ENCODE measurements around the gene ELN. TPM values are rescaled to one million over a fixed set of nuclear protein-coding genes. Genes with fewer than 3 reads are reported as not detected.
A peak's percentile ranks its signal among the peaks of the same experiment; 100 is the strongest.

Gene ELN
- total and polyA plus RNA-seq, 5 donors from 2014 or later: 0.35 TPM; not detected in 4

DNA sequence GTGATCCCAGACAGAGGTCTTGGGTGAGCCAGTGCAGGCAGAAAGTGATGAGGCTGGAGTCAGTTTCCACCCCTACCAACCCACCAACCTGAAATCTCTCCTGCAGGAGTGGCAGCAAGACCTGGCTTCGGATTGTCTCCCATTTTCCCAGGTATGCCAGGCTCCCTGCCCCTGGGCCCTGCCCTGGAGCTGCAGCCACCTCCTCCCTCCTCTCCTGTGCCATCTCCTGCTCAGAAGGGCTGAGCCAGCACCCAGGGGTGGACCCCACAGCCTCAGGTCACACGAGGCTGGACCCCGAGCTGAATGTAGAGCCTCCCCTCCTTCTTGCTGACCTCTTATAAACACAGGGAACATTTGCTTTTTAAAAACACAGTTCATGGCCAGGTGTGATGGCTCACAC is 38.7 kb downstream of the ELN start:
- H3K9me3 ChIP-seq (ENCODE audit: control insufficient read depth in 2 of 2, low read length in 2 of 2): no peaks in the 10 kb centered on the region

DNA sequence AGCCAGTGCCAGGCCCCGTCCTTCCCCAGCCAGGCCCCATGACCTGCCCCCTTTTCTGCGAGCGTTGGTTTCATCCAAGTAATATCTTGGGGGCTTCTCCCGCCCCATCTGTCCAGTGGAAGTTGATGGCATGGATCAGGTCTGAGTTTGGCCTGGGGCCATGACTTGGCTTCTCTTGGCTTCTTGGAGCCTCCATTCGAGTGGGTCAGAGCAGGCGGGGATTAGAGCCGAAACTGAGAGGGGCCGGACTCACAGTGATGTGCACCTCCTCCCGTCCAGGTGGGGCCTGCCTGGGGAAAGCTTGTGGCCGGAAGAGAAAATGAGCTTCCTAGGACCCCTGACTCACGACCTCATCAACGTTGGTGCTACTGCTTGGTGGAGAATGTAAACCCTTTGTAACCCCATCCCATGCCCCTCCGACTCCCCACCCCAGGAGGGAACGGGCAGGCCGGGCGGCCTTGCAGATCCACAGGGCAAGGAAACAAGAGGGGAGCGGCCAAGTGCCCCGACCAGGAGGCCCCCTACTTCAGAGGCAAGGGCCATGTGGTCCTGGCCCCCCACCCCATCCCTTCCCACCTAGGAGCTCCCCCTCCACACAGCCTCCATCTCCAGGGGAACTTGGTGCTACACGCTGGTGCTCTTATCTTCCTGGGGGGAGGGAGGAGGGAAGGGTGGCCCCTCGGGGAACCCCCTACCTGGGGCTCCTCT is 40.6 kb downstream of the ELN start:
- H3K36me3 Mint-ChIP-seq: no peaks in the 10 kb centered on the region
- no peaks in the 10 kb centered on the region for H3K4me1 Mint-ChIP-seq
- Histone ChIP-seq H3K27me3 (ENCODE audit: control insufficient read depth, insufficient read depth, low read length) (no peaks in the 10 kb centered on the region), H3K27ac (ENCODE audit: insufficient read depth, low read length, poor library complexity, severe bottlenecking) (no peak overlapping the region), H3K4me1 (ENCODE audit: control insufficient read depth, insufficient read depth, low read length, poor library complexity, severe bottlenecking) (no peaks in the 10 kb centered on the region), H3K4me3 (ENCODE audit: low read depth, low read length) (no peak overlapping the region), H3K9me3 (ENCODE audit: control insufficient read depth in 2 of 2, low read length in 2 of 2) (no peaks in the 10 kb centered on the region), H3K36me3 (ENCODE audit: control insufficient read depth, insufficient read depth, low read length) (no peaks in the 10 kb centered on the region)
- DNase-seq (no peak), ATAC-seq (ENCODE audit: low read depth in 2 of 2) (no peak)
- H3K4me3 Mint-ChIP-seq: peak overlapping the region in 1 of 4 donors; percentile 71
- peaks cover 0 to 1% (median 0%) of the 10 kb centered on the region in 7 donors for H3K9me3 Mint-ChIP-seq
- peaks cover 4% of the 10 kb centered on the region for H3K27me3 Mint-ChIP-seq
- no peak overlapping the region for H3K27ac Mint-ChIP-seq

More for the DNA sequence above, 38.7 kb downstream of the ELN start:
- Histone ChIP-seq H3K27ac (ENCODE audit: insufficient read depth, low read length, poor library complexity, severe bottlenecking) (no peak overlapping the region), H3K4me1 (ENCODE audit: control insufficient read depth, insufficient read depth, low read length, poor library complexity, severe bottlenecking) (peaks cover 7% of the 10 kb centered on the region), H3K27me3 (ENCODE audit: control insufficient read depth, insufficient read depth, low read length) (no peaks in the 10 kb centered on the region), H3K4me3 (ENCODE audit: low read depth, low read length) (no peak overlapping the region), H3K36me3 (ENCODE audit: control insufficient read depth, insufficient read depth, low read length) (no peaks in the 10 kb centered on the region)
- H3K27ac Mint-ChIP-seq: no peak overlapping the region
- H3K36me3 Mint-ChIP-seq: no peaks in the 10 kb centered on the region
- peaks cover 0 to 1% (median 0%) of the 10 kb centered on the region in 7 donors for H3K9me3 Mint-ChIP-seq
- H3K4me1 Mint-ChIP-seq: peaks cover 0 to 6% (median 5%) of the 10 kb centered on the region in 4 donors
- no peak overlapping the region for H3K4me3 Mint-ChIP-seq
- ATAC-seq (ENCODE audit: low read depth in 2 of 2) (no peak), DNase-seq (no peak)
- H3K27me3 Mint-ChIP-seq: peaks cover 4% of the 10 kb centered on the region

DNA sequence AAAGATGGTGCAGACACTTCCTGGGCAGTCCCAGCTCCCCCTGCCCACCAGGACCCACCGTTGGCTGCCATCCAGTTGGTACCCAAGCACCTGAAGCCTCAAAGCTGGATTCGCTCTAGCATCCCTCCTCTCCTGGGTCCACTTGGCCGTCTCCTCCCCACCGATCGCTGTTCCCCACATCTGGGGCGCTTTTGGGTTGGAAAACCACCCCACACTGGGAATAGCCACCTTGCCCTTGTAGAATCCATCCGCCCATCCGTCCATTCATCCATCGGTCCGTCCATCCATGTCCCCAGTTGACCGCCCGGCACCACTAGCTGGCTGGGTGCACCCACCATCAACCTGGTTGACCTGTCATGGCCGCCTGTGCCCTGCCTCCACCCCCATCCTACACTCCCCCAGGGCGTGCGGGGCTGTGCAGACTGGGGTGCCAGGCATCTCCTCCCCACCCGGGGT is 41.1 kb downstream of the ELN start:
- no peak for DNase-seq
- Mint-ChIP-seq H3K27me3 (peaks cover 4% of the 10 kb centered on the region), H3K27ac (no peak overlapping the region), H3K36me3 (no peaks in the 10 kb centered on the region), H3K4me1 (no peaks in the 10 kb centered on the region), H3K4me3 (no peak overlapping the region), H3K9me3 (peaks cover 0 to 1% (median 0%) of the 10 kb centered on the region in 7 donors)
- Histone ChIP-seq H3K4me3 (ENCODE audit: low read depth, low read length) (no peak overlapping the region), H3K27me3 (ENCODE audit: control insufficient read depth, insufficient read depth, low read length) (no peaks in the 10 kb centered on the region), H3K4me1 (ENCODE audit: control insufficient read depth, insufficient read depth, low read length, poor library complexity, severe bottlenecking) (no peaks in the 10 kb centered on the region), H3K27ac (ENCODE audit: insufficient read depth, low read length, poor library complexity, severe bottlenecking) (no peak overlapping the region), H3K9me3 (ENCODE audit: control insufficient read depth in 2 of 2, low read length in 2 of 2) (no peaks in the 10 kb centered on the region), H3K36me3 (ENCODE audit: control insufficient read depth, insufficient read depth, low read length) (no peaks in the 10 kb centered on the region)
- no peak for ATAC-seq (ENCODE audit: low read depth in 2 of 2)

DNA sequence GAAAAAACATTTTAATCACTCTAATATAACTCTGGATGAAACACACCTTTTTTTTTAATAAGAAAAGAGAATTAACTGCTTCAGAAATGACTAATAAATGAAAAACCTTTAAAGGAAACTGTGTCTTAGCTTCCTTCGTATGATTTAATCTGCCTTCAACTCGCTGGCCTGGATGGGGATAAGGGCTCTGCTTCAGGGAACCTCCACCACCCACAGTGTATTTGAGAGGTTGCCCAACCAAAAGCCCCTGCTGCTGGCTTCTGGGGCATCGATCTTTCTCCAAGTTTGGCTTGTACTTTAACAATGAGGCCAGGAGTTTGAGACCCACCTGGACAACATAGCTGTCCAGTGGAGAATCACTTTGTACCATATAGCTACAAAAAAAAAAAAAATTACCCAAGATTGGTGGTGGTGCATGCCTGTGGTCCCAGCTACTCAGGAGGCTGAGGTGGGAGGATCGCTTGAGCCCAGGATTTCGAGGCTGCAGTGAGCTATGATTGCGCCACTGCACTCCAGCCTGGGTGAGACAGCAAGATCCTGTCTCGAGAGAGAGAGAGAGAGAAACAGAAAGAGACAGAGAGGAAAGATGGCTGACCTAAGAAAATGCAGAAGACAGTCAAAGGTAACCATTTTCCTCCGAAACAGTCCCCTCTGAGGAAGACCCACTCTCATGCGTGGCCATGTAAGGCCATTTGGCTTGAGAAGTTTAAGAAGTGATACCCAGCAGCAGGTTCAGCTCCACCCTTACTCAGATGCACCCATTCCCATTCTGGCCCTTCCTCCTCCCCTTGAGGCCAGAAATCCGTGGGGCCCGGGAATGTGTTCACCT is 42.0 kb downstream of the ELN start:
- no peak for ATAC-seq (ENCODE audit: low read depth in 2 of 2)
- Mint-ChIP-seq H3K27ac (no peak overlapping the region), H3K27me3 (peaks cover 4% of the 10 kb centered on the region), H3K4me1 (no peaks in the 10 kb centered on the region), H3K9me3 (peaks cover 0 to 1% (median 0%) of the 10 kb centered on the region in 7 donors), H3K4me3 (no peak overlapping the region), H3K36me3 (no peaks in the 10 kb centered on the region)
- Histone ChIP-seq H3K4me3 (ENCODE audit: low read depth, low read length) (no peak overlapping the region), H3K36me3 (ENCODE audit: control insufficient read depth, insufficient read depth, low read length) (no peaks in the 10 kb centered on the region), H3K27me3 (ENCODE audit: control insufficient read depth, insufficient read depth, low read length) (no peaks in the 10 kb centered on the region), H3K9me3 (ENCODE audit: control insufficient read depth in 2 of 2, low read length in 2 of 2) (no peaks in the 10 kb centered on the region), H3K4me1 (ENCODE audit: control insufficient read depth, insufficient read depth, low read length, poor library complexity, severe bottlenecking) (no peaks in the 10 kb centered on the region), H3K27ac (ENCODE audit: insufficient read depth, low read length, poor library complexity, severe bottlenecking) (no peak overlapping the region)
- DNase-seq: no peak

DNA sequence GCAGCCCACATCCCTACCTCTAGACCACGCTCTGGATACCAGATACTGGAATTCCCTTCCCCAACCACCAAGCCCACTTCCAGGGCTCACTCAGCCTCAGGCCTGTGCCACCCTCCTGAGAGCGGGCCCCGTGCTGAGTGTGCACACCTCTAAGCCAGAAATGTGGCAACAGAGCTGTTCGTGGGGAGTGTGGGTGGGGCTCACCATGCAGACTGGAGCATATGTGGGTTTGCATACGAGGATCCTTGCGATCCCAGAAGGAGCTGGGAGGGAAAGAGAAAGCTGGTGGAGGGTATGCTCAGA is 42.6 kb downstream of the ELN start:
- H3K27me3 Mint-ChIP-seq: peaks cover 4% of the 10 kb centered on the region
- Histone ChIP-seq H3K4me1 (ENCODE audit: control insufficient read depth, insufficient read depth, low read length, poor library complexity, severe bottlenecking) (no peaks in the 10 kb centered on the region), H3K27me3 (ENCODE audit: control insufficient read depth, insufficient read depth, low read length) (no peaks in the 10 kb centered on the region), H3K9me3 (ENCODE audit: control insufficient read depth in 2 of 2, low read length in 2 of 2) (no peaks in the 10 kb centered on the region), H3K36me3 (ENCODE audit: control insufficient read depth, insufficient read depth, low read length) (no peaks in the 10 kb centered on the region), H3K27ac (ENCODE audit: insufficient read depth, low read length, poor library complexity, severe bottlenecking) (no peak overlapping the region), H3K4me3 (ENCODE audit: low read depth, low read length) (no peak overlapping the region)
- peaks cover 0 to 1% (median 0%) of the 10 kb centered on the region in 7 donors for H3K9me3 Mint-ChIP-seq
- no peak for ATAC-seq (ENCODE audit: low read depth in 2 of 2)
- no peak overlapping the region for H3K4me3 Mint-ChIP-seq
- no peak overlapping the region for H3K27ac Mint-ChIP-seq
- H3K4me1 Mint-ChIP-seq: no peaks in the 10 kb centered on the region
- DNase-seq: no peak
- no peaks in the 10 kb centered on the region for H3K36me3 Mint-ChIP-seq

DNA sequence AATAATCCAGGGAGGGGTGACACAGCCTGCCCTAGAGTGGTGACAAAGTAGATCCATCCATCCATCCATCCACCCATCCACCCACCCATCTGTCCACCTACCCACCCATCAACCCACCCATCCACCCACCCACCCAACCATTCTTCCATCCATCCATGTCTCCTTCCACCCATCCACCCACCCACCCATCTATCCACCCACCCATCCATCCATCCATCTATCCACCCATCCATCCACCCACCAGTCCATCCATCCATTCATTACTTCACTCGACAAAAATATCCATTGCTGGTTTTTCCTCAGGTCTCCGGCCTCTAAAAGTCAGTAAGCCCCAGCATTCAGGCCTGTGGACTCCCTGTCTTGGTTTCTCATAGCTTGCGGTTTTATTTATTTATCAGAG is 43.1 kb downstream of the ELN start:
- H3K27me3 Mint-ChIP-seq: peaks cover 4% of the 10 kb centered on the region

DNA sequence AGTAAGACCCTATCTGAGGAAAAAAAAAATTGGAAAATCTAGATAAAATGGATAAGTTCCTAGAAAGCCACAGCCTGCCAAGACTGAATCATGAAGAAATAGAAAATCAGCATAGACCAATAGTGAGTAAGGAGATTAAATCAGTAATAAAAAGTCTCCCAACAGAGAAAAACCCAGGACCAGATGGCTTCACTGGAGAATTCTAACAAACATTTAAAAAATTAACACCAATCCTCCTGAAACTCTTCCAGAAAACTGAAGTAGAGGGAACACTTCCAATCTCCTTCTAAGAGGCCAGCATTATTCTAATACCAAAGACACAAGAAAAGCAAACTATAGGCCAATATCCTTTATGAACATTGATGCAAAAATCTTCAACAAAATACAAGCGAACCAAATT is 46.8 kb downstream of the ELN start:
- no peak overlapping the region for H3K4me3 Mint-ChIP-seq
- H3K36me3 Mint-ChIP-seq: no peaks in the 10 kb centered on the region
- ATAC-seq (ENCODE audit: low read depth in 2 of 2) (no peak), DNase-seq (no peak)
- H3K27me3 Mint-ChIP-seq: no peaks in the 10 kb centered on the region
- no peaks in the 10 kb centered on the region for H3K27me3 ChIP-seq (ENCODE audit: control insufficient read depth, insufficient read depth, low read length)
- H3K27ac ChIP-seq (ENCODE audit: insufficient read depth, low read length, poor library complexity, severe bottlenecking): no peak overlapping the region
- no peaks in the 10 kb centered on the region for H3K9me3 ChIP-seq (ENCODE audit: control insufficient read depth in 2 of 2, low read length in 2 of 2)
- peaks cover 0 to 3% (median 0%) of the 10 kb centered on the region in 7 donors for H3K9me3 Mint-ChIP-seq
- H3K36me3 ChIP-seq (ENCODE audit: control insufficient read depth, insufficient read depth, low read length): no peaks in the 10 kb centered on the region
- H3K4me3 ChIP-seq (ENCODE audit: low read depth, low read length): no peak overlapping the region
- no peak overlapping the region for H3K27ac Mint-ChIP-seq
- H3K4me1 Mint-ChIP-seq: no peaks in the 10 kb centered on the region
- no peaks in the 10 kb centered on the region for H3K4me1 ChIP-seq (ENCODE audit: control insufficient read depth, insufficient read depth, low read length, poor library complexity, severe bottlenecking)

More for the DNA sequence above, 43.1 kb downstream of the ELN start:
- no peaks in the 10 kb centered on the region for H3K27me3 ChIP-seq (ENCODE audit: control insufficient read depth, insufficient read depth, low read length)
- Mint-ChIP-seq H3K4me3 (no peak overlapping the region), H3K4me1 (no peaks in the 10 kb centered on the region), H3K27ac (no peak overlapping the region), H3K9me3 (peaks cover 0 to 1% (median 0%) of the 10 kb centered on the region in 7 donors), H3K36me3 (no peaks in the 10 kb centered on the region)
- no peaks in the 10 kb centered on the region for H3K4me1 ChIP-seq (ENCODE audit: control insufficient read depth, insufficient read depth, low read length, poor library complexity, severe bottlenecking)
- ATAC-seq (ENCODE audit: low read depth in 2 of 2): no peak
- DNase-seq: no peak
- no peak overlapping the region for H3K4me3 ChIP-seq (ENCODE audit: low read depth, low read length)
- no peak overlapping the region for H3K27ac ChIP-seq (ENCODE audit: insufficient read depth, low read length, poor library complexity, severe bottlenecking)
- H3K36me3 ChIP-seq (ENCODE audit: control insufficient read depth, insufficient read depth, low read length): no peaks in the 10 kb centered on the region
- no peaks in the 10 kb centered on the region for H3K9me3 ChIP-seq (ENCODE audit: control insufficient read depth in 2 of 2, low read length in 2 of 2)

Measured in CD4-positive, CD25-positive, alpha-beta regulatory T cell (primary cell).